HG03342 (cell line): ENCODE data around the gene SH3RF2.

ENCODE experiments used
- ATAC-seq: cut with Tn5 transposase; IDR thresholded peaks from one replicate; pipeline ENCODE4 v1.9.1; 2021; ENCODE audit warnings: mild to moderate bottlenecking, moderate library complexity; ENCODE audit not compliant: unreplicated experiment

Gene SH3RF2

DNA sequence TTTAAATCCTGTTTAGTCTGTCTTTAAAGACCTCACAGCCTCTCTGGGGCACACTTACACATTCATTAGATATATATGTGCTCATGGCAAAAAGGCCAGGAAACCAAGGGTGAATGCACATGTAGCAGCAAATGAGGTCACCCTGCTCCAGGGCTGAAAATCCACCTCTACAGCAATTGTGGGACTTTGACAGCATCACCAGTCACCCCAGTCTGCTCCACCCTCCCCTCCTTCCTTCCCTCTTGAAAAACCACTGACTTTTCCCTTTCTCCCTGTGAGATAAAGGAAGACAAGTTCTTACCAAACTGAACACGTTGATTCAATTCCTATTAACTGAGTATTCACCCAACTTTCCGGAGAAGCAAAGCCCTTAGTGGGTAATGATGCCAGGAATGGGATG, 15.2 kb upstream of the SH3RF2 start:
- no peak for ATAC-seq

DNA sequence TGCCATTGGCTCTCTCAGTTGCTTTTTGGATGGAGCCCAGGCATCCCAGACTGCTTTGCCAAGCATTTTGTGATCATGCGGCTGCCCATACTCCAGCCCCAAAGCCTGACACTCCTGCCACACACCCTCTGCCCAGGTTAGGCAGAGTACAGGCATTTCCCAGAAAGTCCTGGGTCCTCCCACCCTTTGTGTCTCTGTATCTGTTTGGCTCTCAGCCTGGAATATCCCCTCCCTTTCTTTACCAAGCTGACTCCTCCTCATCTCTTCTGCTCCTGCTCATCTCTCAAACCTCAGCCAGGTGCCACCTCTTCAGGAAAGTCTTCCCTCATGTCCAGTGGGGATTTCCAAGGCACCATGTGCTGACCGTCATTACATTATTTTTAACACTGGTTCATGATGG, 14.3 kb upstream of the SH3RF2 start:
- no peak for ATAC-seq

DNA sequence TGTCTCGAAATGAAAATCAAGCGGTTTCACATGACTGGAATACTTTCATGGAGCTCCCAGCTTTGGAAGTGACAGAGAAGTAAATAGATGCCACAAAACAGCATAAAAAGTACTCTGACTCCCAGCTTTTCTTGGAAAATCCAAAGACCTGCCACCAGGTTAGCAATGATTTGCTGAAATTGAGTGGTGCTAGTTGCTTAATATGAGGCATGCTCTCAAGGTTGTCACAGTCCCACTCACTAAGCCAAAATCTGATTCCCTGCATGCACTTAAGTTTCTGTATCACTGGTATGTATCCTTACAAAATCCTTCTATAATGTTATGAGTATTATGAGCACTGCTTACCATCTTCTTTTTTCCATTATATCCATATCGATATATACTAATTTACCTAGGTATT, 13.0 kb upstream of the SH3RF2 start:
- no peak for ATAC-seq

DNA sequence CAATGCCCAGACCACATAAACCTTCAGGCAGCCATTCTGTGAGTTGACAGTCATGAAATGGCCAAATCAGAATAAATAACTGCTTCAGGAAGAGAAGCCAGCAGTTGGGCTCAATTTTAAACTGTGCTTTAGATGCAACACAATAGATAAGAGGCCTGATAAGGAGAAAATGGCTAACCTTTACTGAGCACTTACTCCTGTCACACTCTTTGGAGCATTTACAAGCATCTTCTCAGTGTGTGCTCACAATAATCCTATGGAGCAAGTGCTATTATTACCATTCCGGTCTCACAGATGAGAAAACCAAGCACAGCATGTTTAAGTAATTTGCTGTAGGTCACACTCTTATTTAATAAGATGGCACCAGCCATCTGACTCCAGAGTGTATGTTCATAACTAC, 11.5 kb upstream of the SH3RF2 start:
- no peak for ATAC-seq

DNA sequence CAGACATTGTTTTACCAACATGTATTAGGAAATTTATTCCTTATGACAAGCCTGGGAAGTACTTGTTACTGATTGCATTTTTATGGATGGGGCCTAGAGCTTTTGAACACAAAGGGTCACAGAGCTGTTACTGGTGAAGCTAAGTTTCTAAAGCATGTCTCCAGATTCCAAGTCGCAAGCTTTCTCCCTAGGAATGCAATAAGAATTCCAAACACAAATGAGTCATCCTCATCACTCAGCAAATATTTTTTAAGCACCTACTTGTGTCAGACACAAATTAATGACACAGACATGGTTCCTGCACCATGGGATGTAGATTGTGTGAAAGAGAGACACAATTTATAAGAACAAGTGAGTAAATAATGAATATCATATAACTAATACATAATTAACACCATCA, 11.0 kb upstream of the SH3RF2 start:
- no peak for ATAC-seq

DNA sequence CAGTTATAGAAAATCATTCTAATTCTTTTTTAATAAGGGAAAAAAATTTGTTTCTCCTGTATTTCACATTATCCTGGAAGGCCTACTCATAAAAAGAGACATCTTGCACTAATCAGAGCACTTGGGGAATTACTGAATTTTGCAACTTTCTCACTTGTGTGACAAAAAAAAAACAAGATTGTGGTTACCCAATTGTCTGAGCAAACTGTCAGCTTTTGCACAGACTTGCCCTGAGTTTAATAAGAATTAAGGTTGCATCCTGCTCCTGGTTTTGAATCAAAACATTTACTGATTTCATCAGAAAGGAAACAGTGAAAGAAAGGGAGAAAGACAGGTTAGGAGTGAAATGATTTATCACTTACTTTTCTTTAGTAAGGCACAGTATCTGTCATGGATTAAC, 10.6 kb upstream of the SH3RF2 start:
- no peak for ATAC-seq

DNA sequence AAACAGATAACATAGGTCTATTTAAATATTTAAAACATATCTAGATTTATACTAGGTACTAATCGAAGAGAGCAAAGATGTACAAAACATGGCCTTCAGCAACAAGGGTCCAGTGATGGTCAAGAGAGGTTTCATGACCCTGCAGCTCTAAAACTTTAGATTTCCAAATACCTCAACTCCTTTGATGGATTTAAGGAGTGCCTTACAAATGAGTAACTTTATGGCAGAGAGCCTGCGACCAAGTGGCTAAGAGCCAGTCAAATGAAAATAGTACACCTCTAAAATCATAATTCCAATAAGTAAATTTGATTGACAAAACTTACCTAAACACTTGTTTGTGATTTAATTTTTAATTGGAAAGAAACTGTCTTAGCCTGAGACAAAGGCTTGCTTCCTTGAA, 4.7 kb upstream of the SH3RF2 start:
- ATAC-seq = no peak

DNA sequence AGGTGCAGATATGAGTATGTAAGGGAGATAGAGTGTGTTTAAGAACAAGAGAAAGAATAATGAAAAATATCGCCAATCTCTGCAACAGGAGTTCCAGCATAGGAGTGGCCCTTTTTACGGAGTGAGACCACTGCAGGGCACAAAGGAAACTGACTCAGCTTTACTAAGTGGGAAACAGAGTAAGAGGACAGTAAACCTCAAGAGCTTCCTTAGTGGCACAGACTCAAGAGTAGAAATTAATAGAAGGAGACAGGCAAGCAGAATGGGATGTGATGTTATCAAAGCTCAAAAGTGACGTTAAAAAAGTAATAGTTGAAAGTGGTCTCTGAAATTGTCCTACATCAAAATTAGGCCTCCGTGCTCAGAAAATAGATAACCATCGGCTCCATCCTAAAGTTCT, 2.1 kb upstream of the SH3RF2 start:
- ATAC-seq = no peak

DNA sequence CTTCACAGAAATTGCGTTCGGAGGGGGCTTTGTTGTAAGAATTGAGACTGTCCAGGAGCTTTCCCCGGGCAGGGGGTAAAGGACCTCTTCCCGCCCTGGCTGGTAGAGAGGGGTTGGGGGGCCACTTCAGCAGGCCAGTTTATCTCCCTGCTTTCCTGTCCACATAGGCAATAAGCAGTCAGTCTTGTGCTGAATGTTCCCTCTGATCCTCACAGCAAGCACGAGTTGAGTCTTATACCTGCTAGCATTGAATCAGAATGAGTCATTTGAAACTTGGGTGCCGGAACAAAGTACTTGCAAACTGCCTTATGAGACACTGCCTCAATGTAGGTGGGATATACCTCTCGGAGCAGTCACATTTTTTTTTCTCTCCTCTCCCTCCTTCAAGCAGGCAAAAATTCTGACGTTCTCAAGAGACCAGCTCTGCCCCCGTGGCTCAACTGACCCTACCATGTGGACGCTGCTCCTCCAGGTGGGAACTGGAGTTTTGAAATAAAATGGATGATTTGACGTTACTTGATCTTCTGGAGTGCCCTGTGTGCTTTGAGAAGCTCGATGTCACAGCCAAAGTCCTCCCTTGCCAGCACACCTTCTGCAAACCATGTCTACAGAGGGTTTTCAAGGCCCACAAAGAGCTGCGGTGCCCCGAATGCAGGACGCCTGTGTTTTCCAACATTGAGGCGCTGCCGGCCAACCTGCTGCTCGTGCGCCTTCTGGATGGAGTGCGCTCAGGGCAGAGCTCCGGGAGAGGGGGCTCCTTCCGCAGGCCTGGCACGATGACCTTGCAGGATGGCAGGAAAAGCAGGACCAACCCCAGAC, 1.3 kb downstream of the SH3RF2 start:
- no peak for ATAC-seq

DNA sequence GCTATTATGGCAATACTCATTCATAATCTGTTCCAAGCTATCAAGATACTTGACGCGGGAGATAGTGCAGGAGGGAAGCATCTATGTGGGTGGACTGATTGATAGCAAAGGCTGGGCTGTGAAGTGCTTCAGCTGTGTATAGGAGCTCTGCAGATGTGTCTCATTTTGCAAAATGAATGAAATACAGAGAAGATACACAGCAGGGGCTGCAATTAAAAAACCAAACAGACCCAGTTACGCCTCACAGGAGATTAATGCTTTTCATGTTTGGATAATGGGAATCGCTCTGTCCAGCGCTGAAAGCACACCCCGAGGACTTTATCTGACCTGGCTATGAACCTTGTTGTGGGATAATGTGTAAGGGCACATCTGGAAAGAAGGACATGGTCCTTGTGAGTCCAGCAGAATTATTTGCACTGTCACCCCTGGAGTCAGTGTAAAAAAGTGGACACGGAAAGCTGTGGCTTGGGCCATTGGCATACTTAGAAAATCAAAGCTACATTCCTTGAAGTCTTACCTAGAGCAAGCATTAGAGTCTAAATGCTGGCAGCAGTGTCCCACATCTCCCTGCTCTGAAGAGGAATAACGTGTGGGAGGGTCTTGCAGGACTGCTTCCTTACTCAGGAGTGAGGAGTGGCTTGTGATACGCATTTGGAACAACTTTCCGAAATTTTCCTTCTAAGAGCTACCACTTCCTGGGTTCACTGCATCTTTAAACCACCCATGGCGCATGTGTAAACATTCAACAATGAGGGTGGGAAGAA, 2.6 kb downstream of the SH3RF2 start:
- no peak for ATAC-seq

DNA sequence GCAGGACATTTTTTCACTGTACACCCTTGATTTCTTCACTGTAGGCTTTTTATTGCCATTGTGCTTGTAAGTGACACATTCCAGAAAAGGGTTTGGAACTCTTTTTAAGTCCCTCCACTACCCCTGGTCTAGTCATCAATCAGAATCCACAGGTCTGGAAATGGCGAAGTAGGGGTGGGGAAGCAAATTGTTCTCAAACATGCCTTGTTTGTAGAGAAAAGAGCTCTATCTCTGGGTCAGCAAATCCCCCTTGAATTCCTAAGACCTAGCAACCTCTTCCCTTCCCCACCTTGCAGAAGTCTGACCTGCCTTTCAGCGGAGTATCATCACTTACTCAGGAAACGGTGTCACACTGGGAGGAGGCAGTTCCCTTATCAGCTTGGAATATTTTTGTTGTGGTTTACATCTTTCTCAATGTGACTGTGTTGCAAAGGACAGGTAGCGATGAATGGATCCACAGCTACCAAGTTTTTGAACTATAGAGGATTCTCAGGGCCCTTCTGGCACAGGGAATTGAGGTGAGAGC, 3.2 kb downstream of the SH3RF2 start:
- no peak for ATAC-seq

DNA sequence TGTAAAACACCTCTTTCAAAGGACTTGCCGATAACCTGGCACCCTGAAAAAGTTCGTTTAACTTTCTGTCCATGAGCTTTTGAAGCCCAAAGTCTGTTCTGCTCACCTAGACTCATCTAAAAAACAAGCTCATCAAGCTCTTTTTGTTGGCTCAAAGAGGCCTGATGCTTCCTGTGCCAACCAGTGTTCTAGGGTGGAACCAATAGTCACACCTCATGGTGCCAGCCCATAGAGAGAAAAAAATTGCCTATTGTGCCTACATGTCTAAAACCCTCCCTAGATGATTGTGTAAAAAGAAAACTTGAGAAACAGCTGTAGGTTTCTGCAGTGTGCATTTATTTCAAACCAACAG, 4.7 kb downstream of the SH3RF2 start:
- ATAC-seq = no peak

DNA sequence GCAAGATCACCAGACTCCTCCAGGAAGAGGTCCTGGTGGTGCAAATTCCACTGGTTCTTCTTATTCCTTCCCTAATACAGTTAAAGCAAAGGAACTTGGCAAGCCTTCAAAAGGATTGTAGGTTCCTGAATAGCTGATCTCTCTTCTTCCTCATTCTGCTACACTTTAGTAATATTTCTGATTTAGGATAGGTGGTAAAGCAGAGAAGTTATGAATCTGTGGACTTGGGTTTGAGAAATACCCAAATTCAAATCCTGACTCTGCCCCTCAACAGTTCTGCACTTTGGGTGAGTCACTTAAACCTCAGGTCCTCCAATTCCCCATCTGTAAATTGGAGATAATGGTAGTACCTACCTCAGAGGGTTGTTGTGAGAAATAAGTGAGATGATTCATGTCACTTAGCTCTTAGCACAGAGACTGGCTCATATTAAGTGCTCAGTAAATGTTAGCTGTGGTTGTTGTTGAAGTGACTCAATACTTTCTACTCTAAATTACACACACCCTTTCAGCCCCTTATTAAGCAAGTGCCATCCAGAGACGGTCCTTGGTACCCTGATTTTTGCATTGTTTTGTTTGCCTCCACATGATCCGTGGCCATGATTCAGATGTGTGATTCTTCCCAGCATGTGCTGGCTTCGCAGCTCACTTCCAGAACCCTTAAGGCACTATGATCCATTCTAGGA, 5.2 kb downstream of the SH3RF2 start:
- ATAC-seq = no peak

DNA sequence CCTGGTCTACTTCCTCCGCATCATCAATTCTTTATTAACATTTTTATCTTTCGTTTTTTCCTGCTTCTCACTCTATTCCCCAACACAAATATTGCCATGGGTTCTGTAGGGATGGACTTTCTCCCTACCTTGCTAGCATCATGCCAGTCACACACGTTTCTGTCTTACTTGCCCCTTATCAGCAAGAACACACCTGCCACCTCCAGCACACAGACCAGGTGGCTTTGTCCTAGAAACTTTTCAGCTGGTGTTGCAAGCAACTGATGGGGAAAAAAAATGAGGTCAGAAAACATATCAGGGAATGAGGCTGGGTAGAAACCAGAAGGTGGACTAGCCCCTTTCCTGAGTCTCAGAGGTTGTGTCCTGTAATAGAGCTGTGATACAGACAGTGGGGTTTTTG, 5.8 kb downstream of the SH3RF2 start:
- ATAC-seq = no peak

DNA sequence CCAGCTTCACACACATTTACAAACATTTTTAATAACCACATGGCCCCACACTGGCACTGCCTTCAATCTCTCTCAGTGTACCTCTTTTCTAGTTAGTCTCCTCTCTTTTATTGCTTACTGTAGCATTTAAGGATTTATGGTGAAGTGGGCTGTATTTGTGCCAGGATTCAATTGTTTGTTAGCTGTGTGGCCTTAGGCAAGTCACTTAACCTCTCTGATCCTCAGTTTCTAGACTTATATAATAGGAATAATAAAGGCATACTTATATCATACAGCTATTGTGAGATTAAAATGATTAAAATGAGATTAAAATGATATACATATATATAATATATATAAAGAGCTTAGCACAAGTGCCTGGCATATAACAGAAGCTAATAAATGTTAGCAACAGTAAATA, 6.4 kb downstream of the SH3RF2 start:
- ATAC-seq = no peak

DNA sequence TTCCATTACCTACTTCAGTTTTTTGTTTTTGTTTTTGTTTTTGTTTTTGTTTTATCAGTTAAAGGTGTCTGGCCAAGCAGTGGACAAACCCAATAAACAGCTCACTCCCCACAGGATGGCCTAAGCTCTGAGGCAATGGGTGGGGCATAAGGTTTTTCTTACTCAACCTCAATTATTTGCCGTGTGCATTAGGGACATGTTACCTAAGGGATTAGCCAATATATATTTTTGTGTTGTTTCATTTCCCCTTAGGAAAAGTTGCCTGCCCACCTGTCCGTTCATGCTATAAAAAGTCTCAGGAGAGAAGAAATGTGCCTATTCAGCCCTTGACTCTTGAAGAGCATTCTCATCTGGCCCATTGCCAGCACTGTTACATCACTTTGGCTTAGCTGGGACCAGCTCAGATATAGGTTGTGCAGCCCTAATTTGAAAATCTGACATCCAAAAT, 7.3 kb downstream of the SH3RF2 start:
- ATAC-seq = no peak

DNA sequence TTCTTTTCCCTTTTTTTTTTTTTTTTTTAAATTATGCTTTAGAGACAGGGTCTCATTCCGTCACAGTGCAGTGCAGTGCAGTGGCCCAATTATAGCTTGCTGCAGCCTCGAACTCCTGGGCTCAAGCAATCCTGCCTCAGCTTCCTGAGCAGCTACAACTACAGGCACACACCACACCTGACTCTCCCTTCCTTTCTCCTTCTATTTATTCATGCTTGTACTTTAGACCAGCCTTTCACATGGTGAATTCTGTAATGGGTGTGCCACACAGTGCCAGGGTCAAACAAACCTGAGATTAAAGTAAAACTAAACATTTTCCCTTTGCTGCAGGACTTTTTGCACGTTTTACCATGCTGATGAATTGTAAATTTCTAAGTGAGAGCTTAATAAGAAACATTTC, 8.0 kb downstream of the SH3RF2 start:
- ATAC-seq = no peak

DNA sequence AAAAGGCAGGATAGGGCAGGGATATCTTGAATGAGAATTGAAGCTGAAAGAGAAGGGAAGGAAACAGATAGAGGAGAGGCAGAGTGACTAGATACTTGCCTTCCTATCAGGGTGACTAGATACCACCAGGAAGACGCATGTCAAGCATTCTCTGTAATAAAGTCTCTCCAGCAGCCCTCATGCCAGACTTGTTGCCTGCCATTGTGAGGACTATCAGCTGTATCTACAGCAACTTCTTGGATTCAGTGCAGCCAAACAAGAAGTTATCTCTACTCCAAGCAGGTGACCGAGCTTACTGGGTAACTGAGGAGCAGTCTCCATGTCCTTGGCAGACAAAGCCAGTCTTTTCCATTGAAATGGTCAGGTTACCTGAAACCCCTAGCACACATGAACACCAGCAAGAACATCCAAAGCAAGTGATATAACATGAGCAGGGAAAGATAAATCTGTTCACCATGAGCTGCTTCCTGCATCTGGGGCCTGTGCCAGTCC, 9.3 kb downstream of the SH3RF2 start:
- ATAC-seq = no peak

DNA sequence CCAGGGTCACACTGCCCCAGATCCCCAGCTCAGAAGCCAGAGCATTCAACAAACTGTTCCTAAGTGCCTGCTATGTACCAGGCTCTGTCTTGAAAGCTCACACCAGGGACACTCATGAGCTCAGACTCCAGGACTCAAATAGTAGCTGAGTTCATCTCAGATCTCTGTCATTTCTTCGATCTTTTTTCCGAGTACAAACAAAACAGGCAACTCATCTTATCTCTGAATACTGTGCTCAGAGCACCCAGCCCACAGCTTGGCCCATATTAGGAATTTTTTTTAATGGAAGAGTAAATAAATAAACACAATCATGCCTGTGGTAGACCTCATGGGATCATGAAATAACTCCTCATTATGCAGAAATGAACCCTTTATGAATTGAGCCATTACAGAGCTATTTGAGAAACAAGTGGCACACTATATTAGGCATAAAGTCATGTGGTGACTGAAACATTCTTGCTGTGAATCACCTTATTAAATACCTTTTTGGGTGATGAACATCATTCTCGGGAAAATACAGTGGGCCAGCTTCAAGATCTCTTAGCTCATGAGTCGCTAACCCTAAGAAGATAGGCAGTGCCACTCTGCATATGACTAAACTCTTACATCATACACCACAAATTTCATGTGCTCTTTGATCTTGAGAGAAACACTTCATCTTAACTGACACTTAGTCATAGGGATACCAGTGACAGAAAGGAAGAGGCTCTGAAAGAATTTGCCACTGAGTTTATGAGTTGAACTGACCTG, 9.9 kb downstream of the SH3RF2 start:
- ATAC-seq = peak; percentile 88

DNA sequence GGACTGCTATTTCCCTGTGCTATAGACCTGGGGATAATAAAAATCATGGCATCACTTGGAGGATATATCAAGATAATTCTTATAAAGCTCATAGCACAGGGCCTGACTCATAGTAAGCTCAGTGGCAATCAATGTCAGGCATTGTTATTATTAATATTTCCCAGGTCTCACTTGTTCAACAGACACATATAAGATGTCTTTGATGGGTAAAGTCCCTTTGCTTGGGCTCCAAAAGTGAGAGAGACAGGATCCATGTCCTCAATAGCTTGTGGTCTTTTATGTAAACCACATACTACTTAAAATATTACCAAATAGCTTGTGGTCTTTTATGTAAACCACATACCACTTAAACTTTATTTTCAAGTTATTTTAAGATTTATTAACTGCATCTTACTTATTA, 11.2 kb downstream of the SH3RF2 start:
- ATAC-seq = no peak

DNA sequence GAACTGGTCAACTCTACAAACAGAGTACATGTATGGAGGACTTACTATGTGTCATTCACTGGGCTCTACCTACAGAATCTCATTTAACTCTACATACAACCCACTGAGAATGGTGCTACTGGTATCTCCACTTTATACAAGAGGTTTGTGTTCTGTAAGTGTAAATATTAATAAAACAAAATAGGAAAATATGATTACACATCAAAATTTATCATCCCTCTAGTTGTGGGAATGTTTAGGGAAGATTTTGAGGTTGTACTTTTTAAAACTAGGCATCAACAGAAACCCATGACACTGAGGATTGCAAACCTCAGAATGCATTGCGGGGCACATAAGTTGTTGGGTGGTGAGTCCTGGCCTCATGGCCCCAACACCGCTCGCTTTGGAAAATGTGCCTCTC, 11.7 kb downstream of the SH3RF2 start:
- no peak for ATAC-seq
